Pancreas (tissue), 10 donors: Measurements from ENCODE around the gene SAMD9. TPM values are rescaled to one million over a fixed set of nuclear protein-coding genes. Genes with fewer than 3 reads are reported as not detected.
"Not testable (repeated sequence)": the region's sequence is repeated elsewhere in the genome, so short reads cannot be mapped to it uniquely, and the experiment has no call there.

Source experiments
- ATAC-seq, 4 donors: fragments of 200-7000 bp; cut with Tn5 transposase; one replicate each; pipeline versions ENCODE4 v1.8.0 to v1.9.1; 2020; ENCODE audit warnings: mild to moderate bottlenecking in 4 of 4, moderate library complexity in 4 of 4
- DNase-seq, 6 donors: peaks; one replicate each; pipeline ENCODE4 v3.0.0-alpha.2; 2020
- FAIRE-seq: peaks from 2 replicates; lab custom pipeline; 2012; peaks lifted over from hg19 to GRCh38; lab: Jason Lieb, UNC
- H3K27ac ChIP-seq, 4 donors: fragments of 200-600 bp; sonication (generic); 1 replicate in 3 of 4; 2 replicates in 1 of 4; pipeline versions ENCODE4 v1.5.0 to v1.8.0; 2020
- H3K27me3 ChIP-seq, 4 donors: fragments of 200-600 bp; one replicate each; pipeline ENCODE4 v1.8.0; 2021
- H3K36me3 ChIP-seq, 3 donors: fragments of 200-600 bp; sonication (generic) in 1 of 3; one replicate each; pipeline versions ENCODE4 v1.5.0 to v1.8.0; 2020 to 2021
- H3K4me1 ChIP-seq, 3 donors: fragments of 200-600 bp; one replicate each; pipeline ENCODE4 v1.8.0; 2021
- H3K4me3 ChIP-seq, 4 donors: fragments of 200-600 bp; sonication (generic) in 2 of 4; one replicate each; pipeline versions ENCODE4 v1.5.0 to v1.8.0; 2020 to 2021
- H3K9me3 ChIP-seq, 4 donors: fragments of 200-600 bp; one replicate each; pipeline ENCODE4 v1.8.0; 2021
- WGBS, 2 donors: extraction: QIAGEN DNeasy Blood & Tissue Kit; methylation state at CpG; one replicate each; pipeline ENCODE4 v1.1.7; 2013; 5-methylcytosine and 5-hydroxymethylcytosine counted together
- intact Hi-C, 3 donors: fragments of 100-400 bp; cut with DNase I; formaldehyde crosslinking; loops; one replicate each; pipeline versions ENCODE4 v1.11.1 to v1.14.2; 2022
- polyA plus RNA-seq, 2 donors: library from polyadenylated mRNA; stranded (reverse); fragments of 200-250 nt; gene quantifications; one replicate each; pipeline ENCODE4 v1.2.3, GENCODE V29; 2013
- total RNA-seq, 6 donors: library from RNA; stranded (reverse); fragmentation: NEBNext Ultra II Directional in 4 of 6; extraction: Animal tissue kit (Norgen Biotek cat#: 25700) in 4 of 6; gene quantifications; one replicate each; pipeline versions ENCODE4 v1.2.1 to v1.2.4, GENCODE V29; 2021 to 2023
- TF ChIP-seq, protein P1 (sequence below), 4 donors: fragments of 200-600 bp; sonication (generic) in 3 of 4; IDR thresholded peaks; one replicate each; pipeline versions ENCODE4 v1.5.0 to v1.8.0; 2021; ENCODE audit warnings: antibody characterized with exemption in 4 of 4
- donor health status: healthy with polysubstance abuse.
- donor health status: DM: no; HTN: no; CAD: no; lungs with moderate emphysema.
- donor health status: DM: no; HTN: no; CAD: no.
- donor health status: control.
- donor health status: control.
- donor health status: Bipolar disorder and iron deficiency.
- donor health status: DM: yes; HTN: yes; CAD: no.
- donor health status: DM: no; HTN: no; CAD: no.
- donor health status: DM: no; HTN: no; CAD: no.
- donor health status: DM: yes; HTN: yes; CAD: no.

The SAMD9 gene
- total and polyA plus RNA-seq, 8 donors = 0.76 to 7.7 (median 2.0) TPM

DNA sequence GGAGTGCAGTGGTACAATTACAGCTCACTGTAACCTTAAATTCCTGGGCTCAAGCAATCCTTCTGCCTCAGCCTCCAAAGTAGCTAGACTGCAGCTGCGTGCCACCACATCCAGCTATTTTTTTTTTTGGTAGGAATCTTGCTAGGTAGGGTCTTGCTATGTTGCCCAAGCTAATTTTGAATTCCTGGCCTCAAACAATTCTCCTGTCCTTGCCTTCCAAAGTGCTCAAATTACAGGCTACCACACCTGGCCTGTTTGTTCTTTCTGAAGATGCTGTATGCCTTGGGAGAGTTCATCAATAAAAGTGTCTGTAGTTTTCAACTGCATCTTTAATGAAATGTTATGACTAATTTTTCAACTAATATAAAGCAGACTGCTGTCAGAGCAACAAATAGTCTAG lies 452 bp downstream of the SAMD9 start:
- FAIRE-seq = no peak
- intact Hi-C loops = no loop called here
- Histone ChIP-seq H3K4me3 (peak overlapping the region; percentile 8 to 44 (median 22)), H3K27me3 (no peaks in the 10 kb centered on the region), H3K36me3 (no peaks in the 10 kb centered on the region), H3K27ac (peak overlapping the region in 3 of 4 donors; percentile 24 to 60 (median 59)), H3K4me1 (peaks cover 0 to 9% (median 0%) of the 10 kb centered on the region in 3 donors), H3K9me3 (no peaks in the 10 kb centered on the region)
- no peak for DNase-seq
- TF ChIP-seq, protein P1, sequence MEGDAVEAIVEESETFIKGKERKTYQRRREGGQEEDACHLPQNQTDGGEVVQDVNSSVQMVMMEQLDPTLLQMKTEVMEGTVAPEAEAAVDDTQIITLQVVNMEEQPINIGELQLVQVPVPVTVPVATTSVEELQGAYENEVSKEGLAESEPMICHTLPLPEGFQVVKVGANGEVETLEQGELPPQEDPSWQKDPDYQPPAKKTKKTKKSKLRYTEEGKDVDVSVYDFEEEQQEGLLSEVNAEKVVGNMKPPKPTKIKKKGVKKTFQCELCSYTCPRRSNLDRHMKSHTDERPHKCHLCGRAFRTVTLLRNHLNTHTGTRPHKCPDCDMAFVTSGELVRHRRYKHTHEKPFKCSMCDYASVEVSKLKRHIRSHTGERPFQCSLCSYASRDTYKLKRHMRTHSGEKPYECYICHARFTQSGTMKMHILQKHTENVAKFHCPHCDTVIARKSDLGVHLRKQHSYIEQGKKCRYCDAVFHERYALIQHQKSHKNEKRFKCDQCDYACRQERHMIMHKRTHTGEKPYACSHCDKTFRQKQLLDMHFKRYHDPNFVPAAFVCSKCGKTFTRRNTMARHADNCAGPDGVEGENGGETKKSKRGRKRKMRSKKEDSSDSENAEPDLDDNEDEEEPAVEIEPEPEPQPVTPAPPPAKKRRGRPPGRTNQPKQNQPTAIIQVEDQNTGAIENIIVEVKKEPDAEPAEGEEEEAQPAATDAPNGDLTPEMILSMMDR (IDR thresholded peaks at IDR 0.05) = no peak
- WGBS, 2 donors = 57 to 68% methylated on average over 1 of the region's 1 CpG
- ATAC-seq = peak; percentile 26 to 48 (median 33)

DNA sequence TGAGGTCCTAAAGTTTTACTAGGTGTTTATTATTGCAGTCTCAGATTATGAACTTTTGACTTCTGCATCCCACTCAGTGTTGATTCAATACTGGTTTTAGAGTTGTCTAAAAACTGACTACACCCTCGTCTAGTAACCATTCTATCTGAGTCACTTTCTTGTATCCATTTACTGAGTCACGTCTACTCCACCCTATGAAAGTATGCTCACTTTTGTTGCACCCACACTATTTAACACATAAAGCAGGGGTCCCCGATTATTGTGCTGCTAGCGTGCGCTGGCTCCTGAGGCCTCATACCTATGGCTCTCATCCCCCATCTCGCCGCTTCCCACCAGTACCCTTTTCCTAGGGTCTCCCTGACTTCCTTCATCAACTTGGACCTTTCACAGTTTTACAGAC lies 2.0 kb downstream of the SAMD9 start:
- no peak for ATAC-seq
- no peak for DNase-seq
- peaks cover 0 to 9% (median 0%) of the 10 kb centered on the region in 3 donors for H3K4me1 ChIP-seq
- no peaks in the 10 kb centered on the region for H3K27me3 ChIP-seq
- no peak for FAIRE-seq
- no peaks in the 10 kb centered on the region for H3K36me3 ChIP-seq
- no peak overlapping the region for H3K27ac ChIP-seq
- intact Hi-C loops = no loop called here
- TF ChIP-seq, protein P1 (IDR thresholded peaks at IDR 0.05) = no peak
- WGBS, 2 donors = 85 to 90% methylated on average over 7 of the region's 7 CpGs
- no peak overlapping the region for H3K4me3 ChIP-seq
- H3K9me3 ChIP-seq = no peaks in the 10 kb centered on the region

DNA sequence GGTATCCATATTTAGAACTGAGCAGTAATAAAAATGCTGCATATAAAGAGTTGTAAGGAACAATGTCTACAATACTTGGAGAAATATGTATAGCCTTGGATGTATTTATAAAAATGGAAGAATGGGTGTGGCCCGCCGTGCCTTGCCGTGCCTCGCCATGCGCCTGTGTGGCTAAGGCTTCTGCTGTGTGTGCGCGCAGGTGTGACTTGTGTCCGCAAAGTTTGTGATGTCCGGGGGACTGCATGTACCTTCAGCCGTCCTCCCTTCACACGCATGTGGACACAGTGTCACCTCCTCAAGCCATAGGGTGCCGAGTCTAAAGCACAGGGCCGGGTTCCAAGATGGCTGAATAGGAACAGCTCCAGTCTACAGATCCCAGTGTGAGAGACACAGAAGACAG lies 9.8 kb downstream of the SAMD9 start:
- DNase-seq (peak in 1 of 6 donors; percentile 24), FAIRE-seq (no peak), ATAC-seq (no peak)
- H3K4me1 ChIP-seq = no peaks in the 10 kb centered on the region
- H3K27me3 ChIP-seq = no peaks in the 10 kb centered on the region
- no peak overlapping the region for H3K4me3 ChIP-seq
- TF ChIP-seq, protein P1 (IDR thresholded peaks at IDR 0.05) = no peak
- peaks cover 3 to 19% (median 4%) of the 10 kb centered on the region in 3 donors for H3K36me3 ChIP-seq
- H3K9me3 ChIP-seq = peaks cover 0 to 8% (median 0%) of the 10 kb centered on the region in 4 donors
- H3K27ac ChIP-seq = no peak overlapping the region
- intact Hi-C loops = no loop called here
- 91 to 95% methylated on average over 13 of the region's 13 CpGs for WGBS, 2 donors

DNA sequence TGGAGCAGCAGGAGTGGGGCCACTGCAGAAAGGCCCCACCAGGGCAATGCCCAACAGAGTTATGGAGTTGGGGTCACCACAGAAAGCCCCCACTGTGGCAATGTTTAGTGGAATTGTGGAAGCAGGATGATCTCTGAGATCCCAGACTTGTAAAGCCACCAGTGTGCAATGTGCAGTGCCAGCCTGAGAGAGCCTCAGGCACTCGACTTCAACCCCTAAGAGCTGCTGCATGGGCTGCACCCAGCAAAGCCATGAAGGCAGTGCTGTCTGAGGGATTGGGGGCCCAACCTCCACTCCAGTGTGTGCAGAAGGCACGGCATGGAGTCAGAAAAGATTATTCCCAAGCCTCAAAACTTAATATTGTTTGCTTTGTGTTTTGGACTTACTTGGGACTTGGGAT lies 20.4 kb downstream of the SAMD9 start:
- TF ChIP-seq, protein P1 (IDR thresholded peaks at IDR 0.05) = no peak
- ATAC-seq = no peak
- 49 to 60% methylated on average over 2 of the region's 2 CpGs for WGBS, 2 donors
- intact Hi-C loops = no loop called here
- H3K4me1 ChIP-seq = no peaks in the 10 kb centered on the region
- H3K9me3 ChIP-seq = peaks cover 0 to 4% (median 0%) of the 10 kb centered on the region in 4 donors
- H3K27ac ChIP-seq = no peak overlapping the region
- no peaks in the 10 kb centered on the region for H3K27me3 ChIP-seq
- FAIRE-seq = no peak
- no peak overlapping the region for H3K4me3 ChIP-seq
- DNase-seq = no peak
- H3K36me3 ChIP-seq = no peaks in the 10 kb centered on the region

DNA sequence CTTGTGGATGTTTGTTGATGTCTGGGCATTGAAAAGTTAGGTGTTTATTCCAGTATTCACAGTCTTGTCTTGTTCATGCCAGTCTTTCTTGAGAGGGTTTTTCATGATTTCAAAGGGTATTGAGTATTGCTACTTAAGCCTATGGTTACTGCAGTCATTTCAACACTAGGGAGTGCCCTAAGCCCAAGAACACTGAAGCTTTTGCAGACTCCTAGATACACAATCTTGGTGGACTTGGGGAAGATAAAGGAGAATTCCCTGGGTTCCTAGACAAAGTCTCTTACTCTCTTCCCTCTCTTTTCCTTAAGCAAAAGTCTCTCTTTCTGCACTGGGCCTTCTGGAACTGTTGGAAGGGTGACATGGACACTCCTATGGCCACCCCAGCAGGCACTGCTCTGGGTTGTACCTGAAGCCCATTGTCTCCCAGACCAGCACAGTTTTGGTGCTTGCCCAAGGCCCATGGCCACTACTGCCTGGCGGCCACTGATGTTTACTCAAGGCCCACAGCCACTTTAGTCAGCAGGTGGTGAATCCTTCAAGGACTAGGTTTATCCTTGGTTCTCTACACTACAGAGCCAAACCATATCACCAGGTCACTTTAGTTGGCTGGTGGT lies 24.9 kb downstream of the SAMD9 start:
- DNase-seq = no peak
- Histone ChIP-seq H3K27me3 (no peaks in the 10 kb centered on the region), H3K9me3 (no peaks in the 10 kb centered on the region), H3K4me1 (no peaks in the 10 kb centered on the region), H3K4me3 (no peak overlapping the region), H3K27ac (no peak overlapping the region), H3K36me3 (no peaks in the 10 kb centered on the region)
- intact Hi-C loops = no loop called here
- 67 to 75% methylated on average over 1 of the region's 1 CpG for WGBS, 2 donors
- FAIRE-seq = no peak
- ATAC-seq = no peak
- TF ChIP-seq, protein P1 (IDR thresholded peaks at IDR 0.05) = no peak

DNA sequence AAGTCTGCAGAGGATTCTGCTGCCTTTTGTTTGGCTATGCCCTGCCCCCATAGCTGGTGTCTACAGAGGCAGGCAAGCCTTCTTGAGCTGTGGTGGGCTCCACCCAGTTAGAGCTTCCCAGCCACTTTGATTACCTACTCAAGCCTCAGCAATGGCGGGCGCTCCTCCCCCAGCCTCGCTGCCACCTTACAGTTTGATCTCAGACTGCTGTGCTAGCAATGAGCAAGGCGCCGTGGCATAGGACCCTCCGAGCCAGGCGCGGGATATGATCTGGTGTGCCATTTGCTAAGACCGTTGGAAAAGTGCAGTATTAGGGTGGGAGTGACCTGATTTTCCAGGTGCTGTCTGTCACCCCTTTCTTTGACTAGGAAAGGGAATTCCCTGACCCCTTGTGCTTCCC lies 44.4 kb downstream of the SAMD9 start:
- H3K36me3 ChIP-seq, H3K9me3 ChIP-seq, intact Hi-C loops, H3K27me3 ChIP-seq, H3K4me3 ChIP-seq, H3K4me1 ChIP-seq, FAIRE-seq, H3K27ac ChIP-seq, DNase-seq, ATAC-seq: not testable (repeated sequence)
- WGBS, 2 donors = 86 to 89% methylated on average over 9 of the region's 9 CpGs
